NOMO-1 (cell line): ENCODE results near the gene ZNF282.

Experiments used
- DNase-seq, 2 experiments: peaks; one replicate each; lab custom pipeline; 2025; ENCODE audit not compliant: unreplicated experiment in 2 of 2; lab: John Stamatoyannopoulos, UW

Gene ZNF282

GRCh38 chr7:149188637-149189259 lies 6.6 kb upstream of the ZNF282 start:
- DNase-seq: no peak

- no peak for DNase-seq
Measured at GRCh38 chr7:149191851-149192250, 3.5 kb upstream of the ZNF282 start.

GRCh38 chr7:149194799-149195179 lies 557 bp upstream of the ZNF282 start:
- DNase-seq: no peak

- DNase-seq: no peak
Measured at GRCh38 chr7:149196151-149196704, 882 bp downstream of the ZNF282 start.

GRCh38 chr7:149196705-149197171 lies 1.4 kb downstream of the ZNF282 start:
- no peak for DNase-seq

GRCh38 chr7:149197675-149198074 lies 2.3 kb downstream of the ZNF282 start:
- no peak for DNase-seq

GRCh38 chr7:149198161-149198816 lies 2.9 kb downstream of the ZNF282 start:
- DNase-seq: no peak

- DNase-seq: no peak
Measured at GRCh38 chr7:149199234-149199995, 4.1 kb downstream of the ZNF282 start.

- no peak for DNase-seq
Measured at GRCh38 chr7:149202831-149203231, 7.5 kb downstream of the ZNF282 start.

- no peak for DNase-seq
Measured at GRCh38 chr7:149205690-149206381, 10.5 kb downstream of the ZNF282 start.

GRCh38 chr7:149207324-149208035 lies 12.1 kb downstream of the ZNF282 start:
- DNase-seq: no peak

- no peak for DNase-seq
Measured at GRCh38 chr7:149209518-149210269, 14.3 kb downstream of the ZNF282 start.

GRCh38 chr7:149210551-149210950 lies 15.2 kb downstream of the ZNF282 start:
- no peak for DNase-seq

- no peak for DNase-seq
Measured at GRCh38 chr7:149214020-149214720, 18.8 kb downstream of the ZNF282 start.

GRCh38 chr7:149216402-149216801 lies 21.1 kb downstream of the ZNF282 start:
- no peak for DNase-seq

GRCh38 chr7:149217570-149217969 lies 22.2 kb downstream of the ZNF282 start:
- no peak for DNase-seq

- no peak for DNase-seq
Measured at GRCh38 chr7:149218469-149219420, 23.4 kb downstream of the ZNF282 start.

GRCh38 chr7:149220534-149220933 lies 25.2 kb downstream of the ZNF282 start:
- no peak for DNase-seq
